Body of pancreas (tissue), 4 donors: ENCODE measurements around the gene TNFRSF1A. TPM values are rescaled to one million over a fixed set of nuclear protein-coding genes. Genes with fewer than 3 reads are reported as not detected.
A peak's percentile ranks its signal among the peaks of the same experiment; 100 is the strongest.

Source experiments
- ATAC-seq: fragments of 150-250 bp; one replicate; pipeline ENCODE4 v1.9.1; 2016
- DNase-seq, 4 donors: peaks; one replicate each; pipeline ENCODE4 v3.0.0-alpha.2; 2019
- H3K27ac ChIP-seq, 4 donors: fragments of 200-600 bp; sonication (generic); 1 replicate in 3 of 4; 2 replicates in 1 of 4; pipeline versions ENCODE4 v1.5.1 to v1.6.1; 2016 to 2019; ENCODE audit warnings: mild to moderate bottlenecking in 1 of 4, mixed read lengths in 1 of 4, moderate library complexity in 1 of 4
- H3K27me3 ChIP-seq, 2 donors: fragments of 200-600 bp; sonication (generic); one replicate each; pipeline ENCODE4 v1.6.0; 2016; ENCODE audit warnings: mild to moderate bottlenecking in 1 of 2
- H3K36me3 ChIP-seq, 2 donors: fragments of 200-600 bp; sonication (generic); replicated peaks in 1 of 2; 2 replicates each; pipeline ENCODE4 v1.5.1; 2016; ENCODE audit warnings: low read depth in 2 of 2; ENCODE audit not compliant: insufficient read depth in 1 of 2
- H3K4me1 ChIP-seq: fragments of 200-600 bp; sonication (generic); one replicate; pipeline ENCODE4 v1.6.0; 2016
- H3K4me3 ChIP-seq, 2 donors: fragments of 200-600 bp; sonication (generic); 1 replicate in 1 of 2; 2 replicates in 1 of 2; pipeline ENCODE4 v1.5.1; 2016 to 2019
- H3K9me3 ChIP-seq, 3 donors: fragments of 200-600 bp; sonication (generic); 1 replicate in 2 of 3; 2 replicates in 1 of 3; pipeline ENCODE4 v1.5.1; 2016
- POLR2A ChIP-seq, 3 donors: fragments of 450-650 bp; IDR thresholded peaks; one replicate each; pipeline ENCODE4 v1.6.1; 2016; ENCODE audit warnings: antibody characterized with exemption in 3 of 3, mild to moderate bottlenecking in 2 of 3
- WGBS, 2 donors: methylation state at CpG; one replicate each; pipeline ENCODE4 v1.1.5; 2017; 5-methylcytosine and 5-hydroxymethylcytosine counted together
- intact Hi-C: fragments of 100-400 bp; cut with DNase I; formaldehyde crosslinking; loops from one replicate; pipeline ENCODE4 v1.15.1; 2023
- total RNA-seq, 2 donors: library from RNA; depleted of rRNA; stranded (reverse); fragments of >200 nt; gene quantifications; one replicate each; pipeline ENCODE4 v1.1.0, GENCODE V29; 2016
- TF ChIP-seq, protein P1 (sequence below), 7 experiments: fragments of 450-650 bp in 4 of 7; fragments of 200-600 bp in 3 of 7; sonication (generic) in 3 of 7; IDR thresholded peaks; one replicate each; pipeline ENCODE4 v1.5.1; 2016 to 2019; ENCODE audit warnings: antibody characterized with exemption in 7 of 7

TNFRSF1A gene
- total RNA-seq, 2 donors from 2014 or later = 54.5 to 92.0 TPM

DNA sequence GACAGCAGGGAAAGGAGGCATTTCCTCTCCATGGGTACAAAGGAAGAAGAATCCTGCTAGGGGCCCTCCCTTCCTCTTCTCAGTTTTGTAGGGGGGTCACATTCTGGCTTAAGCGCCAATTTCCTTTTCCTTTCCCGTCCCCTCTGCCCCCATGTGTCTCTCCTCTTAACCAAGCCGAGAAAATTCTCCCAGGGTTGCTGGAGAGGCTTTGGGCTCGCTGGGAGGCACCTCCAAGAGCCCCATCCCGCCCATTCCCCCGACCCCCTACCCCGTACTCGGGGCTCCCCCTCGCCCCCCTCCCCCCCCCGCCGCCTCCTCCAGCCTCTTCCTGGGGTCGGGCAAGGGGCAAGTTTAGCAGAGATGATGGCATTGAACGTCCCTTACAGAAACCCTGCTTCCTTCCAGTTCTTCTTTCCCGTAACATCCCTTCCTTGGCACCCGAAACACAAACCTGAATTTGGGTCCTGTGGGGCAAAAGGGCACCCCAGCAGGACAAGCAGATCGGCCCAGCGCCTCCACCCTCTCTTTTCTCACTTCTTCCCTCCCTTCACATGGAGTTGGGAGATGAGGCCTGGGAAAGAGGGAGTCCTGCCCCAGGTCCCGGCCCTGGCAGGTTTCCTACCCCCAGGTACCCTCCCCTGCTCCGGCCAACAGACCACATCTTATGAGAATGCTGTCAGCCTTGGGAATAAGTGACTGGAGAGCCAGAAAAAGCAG is 17.7 kb downstream of the TNFRSF1A start:
- ATAC-seq (no peak), DNase-seq (no peak)
- 65% methylated on average over 10 to 19 of the region's 19 CpGs for WGBS, 2 donors
- no peaks in the 10 kb centered on the region for H3K9me3 ChIP-seq
- intact Hi-C loops = no loop called here
- H3K27ac ChIP-seq = peak overlapping the region; percentile 18 to 75 (median 74)
- TF ChIP-seq, protein P1, sequence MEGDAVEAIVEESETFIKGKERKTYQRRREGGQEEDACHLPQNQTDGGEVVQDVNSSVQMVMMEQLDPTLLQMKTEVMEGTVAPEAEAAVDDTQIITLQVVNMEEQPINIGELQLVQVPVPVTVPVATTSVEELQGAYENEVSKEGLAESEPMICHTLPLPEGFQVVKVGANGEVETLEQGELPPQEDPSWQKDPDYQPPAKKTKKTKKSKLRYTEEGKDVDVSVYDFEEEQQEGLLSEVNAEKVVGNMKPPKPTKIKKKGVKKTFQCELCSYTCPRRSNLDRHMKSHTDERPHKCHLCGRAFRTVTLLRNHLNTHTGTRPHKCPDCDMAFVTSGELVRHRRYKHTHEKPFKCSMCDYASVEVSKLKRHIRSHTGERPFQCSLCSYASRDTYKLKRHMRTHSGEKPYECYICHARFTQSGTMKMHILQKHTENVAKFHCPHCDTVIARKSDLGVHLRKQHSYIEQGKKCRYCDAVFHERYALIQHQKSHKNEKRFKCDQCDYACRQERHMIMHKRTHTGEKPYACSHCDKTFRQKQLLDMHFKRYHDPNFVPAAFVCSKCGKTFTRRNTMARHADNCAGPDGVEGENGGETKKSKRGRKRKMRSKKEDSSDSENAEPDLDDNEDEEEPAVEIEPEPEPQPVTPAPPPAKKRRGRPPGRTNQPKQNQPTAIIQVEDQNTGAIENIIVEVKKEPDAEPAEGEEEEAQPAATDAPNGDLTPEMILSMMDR (IDR thresholded peaks at IDR 0.05) = no peak
- TF ChIP-seq POLR2A (IDR thresholded peaks at IDR 0.05) = no peak
- no peaks in the 10 kb centered on the region for H3K27me3 ChIP-seq
- no peak overlapping the region for H3K4me3 ChIP-seq
- peaks cover 13% of the 10 kb centered on the region in 2 donors for H3K36me3 ChIP-seq
- peaks cover 44% of the 10 kb centered on the region for H3K4me1 ChIP-seq

DNA sequence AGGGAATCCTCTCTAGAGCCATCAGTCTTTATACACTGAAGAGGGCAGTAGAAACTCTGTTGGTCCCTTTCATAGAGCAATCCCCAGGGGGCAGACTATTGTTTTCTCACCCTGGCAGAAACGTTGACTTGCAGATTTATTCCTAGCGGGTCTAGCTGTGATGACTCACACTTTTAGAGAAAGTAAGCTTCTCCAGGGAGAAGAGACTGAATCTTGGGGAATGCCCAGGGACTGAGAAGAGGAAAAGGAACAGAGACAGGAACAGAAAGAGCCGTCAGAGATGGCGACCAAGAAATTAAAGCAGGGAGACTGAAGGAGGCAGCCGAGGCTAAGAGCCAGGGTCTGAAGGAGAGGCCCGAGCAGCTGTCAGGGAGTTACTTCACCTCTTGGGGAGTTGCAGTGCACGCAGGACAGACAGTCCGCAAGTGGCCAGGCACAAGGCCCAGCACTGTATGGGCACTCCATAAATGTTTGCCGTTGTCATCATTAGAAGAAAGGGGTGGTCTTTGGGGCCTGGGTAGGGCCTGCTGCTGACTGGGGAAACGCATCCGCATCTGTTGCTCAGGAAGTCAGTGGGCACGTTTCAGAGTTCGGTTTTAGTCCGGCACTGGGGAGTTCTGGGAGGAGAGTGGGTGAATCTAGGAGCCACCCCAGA is 18.4 kb downstream of the TNFRSF1A start:
- WGBS, 2 donors = 34 to 47% methylated on average over 14 of the region's 14 CpGs
- Histone ChIP-seq H3K27me3 (no peaks in the 10 kb centered on the region), H3K4me1 (peaks cover 44% of the 10 kb centered on the region), H3K27ac (peak overlapping the region; percentile 18 to 75 (median 74)), H3K4me3 (no peak overlapping the region), H3K36me3 (peaks cover 6% of the 10 kb centered on the region in 2 donors), H3K9me3 (no peaks in the 10 kb centered on the region)
- intact Hi-C loops = no loop called here
- DNase-seq (peak; percentile 48 to 73 (median 56)), ATAC-seq (peak; percentile 79)
- peak in 1 of 3 donors; percentile 17 for TF ChIP-seq POLR2A (IDR thresholded peaks at IDR 0.05)
- TF ChIP-seq, protein P1 (IDR thresholded peaks at IDR 0.05) = peak in 6 of 7 experiments; percentile 26 to 77 (median 68)

DNA sequence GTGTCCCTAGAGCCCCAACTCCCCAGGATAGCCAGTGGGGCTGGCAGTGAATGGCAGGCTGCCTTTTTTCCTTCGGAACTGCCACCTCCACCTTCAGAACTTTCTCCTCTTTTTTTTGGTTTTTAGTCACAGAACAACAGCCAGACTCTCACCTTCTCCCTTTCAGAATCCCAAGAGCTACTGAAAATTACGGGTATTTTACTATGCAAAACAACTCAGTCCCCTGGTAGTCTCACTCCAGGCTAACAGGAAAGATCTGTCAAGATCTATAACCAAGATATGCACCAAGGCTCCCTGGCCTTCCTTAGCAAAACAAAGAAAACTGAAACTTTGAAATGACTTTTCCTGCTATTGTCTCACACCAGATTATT is 18.9 kb downstream of the TNFRSF1A start:
- 46 to 47% methylated on average over 2 of the region's 2 CpGs for WGBS, 2 donors
- DNase-seq (no peak), ATAC-seq (no peak)
- Histone ChIP-seq H3K36me3 (peaks cover under 1% of the 10 kb centered on the region in 2 donors), H3K4me3 (no peak overlapping the region), H3K27ac (peak overlapping the region in 3 of 4 donors; percentile 73 to 75 (median 75)), H3K9me3 (no peaks in the 10 kb centered on the region), H3K27me3 (no peaks in the 10 kb centered on the region), H3K4me1 (peaks cover 44% of the 10 kb centered on the region)
- no peak for TF ChIP-seq POLR2A (IDR thresholded peaks at IDR 0.05)
- TF ChIP-seq, protein P1 (IDR thresholded peaks at IDR 0.05) = no peak
- intact Hi-C loops = no loop called here

DNA sequence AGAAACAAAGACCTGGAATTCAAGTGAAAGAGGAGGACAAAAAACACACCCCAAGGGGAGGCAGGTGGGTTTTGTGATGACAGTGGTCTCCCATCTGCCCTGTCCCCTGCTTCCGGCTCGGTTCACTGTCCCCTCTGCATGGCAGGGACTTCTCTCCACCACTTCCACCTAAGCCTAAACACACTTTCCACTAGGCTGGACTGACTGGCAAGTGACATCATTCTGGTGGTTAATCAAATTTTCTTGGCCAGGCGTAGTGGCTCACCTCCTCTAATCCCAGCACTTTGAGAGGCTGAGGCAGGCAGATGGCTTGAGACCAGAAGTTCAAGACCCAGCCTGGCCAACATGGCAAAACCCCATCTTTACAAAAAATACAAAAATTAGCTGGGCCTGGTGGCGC is 19.5 kb downstream of the TNFRSF1A start:
- peaks cover 44% of the 10 kb centered on the region for H3K4me1 ChIP-seq
- no peak for ATAC-seq
- intact Hi-C loops = no loop called here
- no peak for DNase-seq
- WGBS, 2 donors = 83 to 89% methylated on average over 4 of the region's 4 CpGs
- H3K27me3 ChIP-seq = no peaks in the 10 kb centered on the region
- no peak overlapping the region for H3K4me3 ChIP-seq
- no peak for TF ChIP-seq POLR2A (IDR thresholded peaks at IDR 0.05)
- TF ChIP-seq, protein P1 (IDR thresholded peaks at IDR 0.05) = no peak
- H3K36me3 ChIP-seq = no peaks in the 10 kb centered on the region
- H3K27ac ChIP-seq = peak overlapping the region in 3 of 4 donors; percentile 51 to 75 (median 73)
- no peaks in the 10 kb centered on the region for H3K9me3 ChIP-seq
